GM21723 (cell line): ENCODE results near the gene ZNRF3.
"Not testable (repeated sequence)": the region's sequence is repeated elsewhere in the genome, so short reads cannot be mapped to it uniquely, and the experiment has no call there.

Source experiments
- ATAC-seq: cut with Tn5 transposase; IDR thresholded peaks from one replicate; pipeline ENCODE4 v1.9.1; 2021; ENCODE audit warnings: mild to moderate bottlenecking, moderate library complexity; ENCODE audit not compliant: unreplicated experiment

Gene ZNRF3

GRCh38 chr22:28883917-28884746, 760 bp downstream of the ZNRF3 start:
- peak; percentile 30 for ATAC-seq

- ATAC-seq: no peak
These were observed 1.5 kb downstream of the ZNRF3 start for GRCh38 chr22:28884747-28885350.

GRCh38 chr22:28885939-28886338, 2.6 kb downstream of the ZNRF3 start:
- ATAC-seq: no peak

- ATAC-seq: not testable (repeated sequence)
These were observed 3.3 kb downstream of the ZNRF3 start for GRCh38 chr22:28886679-28887078.

- no peak for ATAC-seq
These were observed 4.5 kb downstream of the ZNRF3 start for GRCh38 chr22:28887725-28888459.

GRCh38 chr22:28889478-28890024, 6.2 kb downstream of the ZNRF3 start:
- no peak for ATAC-seq

- no peak for ATAC-seq
These were observed 7.9 kb downstream of the ZNRF3 start for GRCh38 chr22:28891156-28891733.

- no peak for ATAC-seq
These were observed 8.9 kb downstream of the ZNRF3 start for GRCh38 chr22:28892175-28892731.

GRCh38 chr22:28893810-28894209, 10.4 kb downstream of the ZNRF3 start:
- ATAC-seq: no peak

GRCh38 chr22:28894334-28894733, 11.0 kb downstream of the ZNRF3 start:
- ATAC-seq: no peak

GRCh38 chr22:28894807-28895206, 11.4 kb downstream of the ZNRF3 start:
- ATAC-seq: no peak

GRCh38 chr22:28896611-28897010, 13.2 kb downstream of the ZNRF3 start:
- no peak for ATAC-seq

GRCh38 chr22:28898233-28898629, 14.9 kb downstream of the ZNRF3 start:
- no peak for ATAC-seq

- no peak for ATAC-seq
These were observed 16.0 kb downstream of the ZNRF3 start for GRCh38 chr22:28899199-28899853.

- ATAC-seq: no peak
These were observed 17.1 kb downstream of the ZNRF3 start for GRCh38 chr22:28900379-28900925.

- ATAC-seq: no peak
These were observed 19.1 kb downstream of the ZNRF3 start for GRCh38 chr22:28902490-28902889.

GRCh38 chr22:28903080-28903479, 19.7 kb downstream of the ZNRF3 start:
- no peak for ATAC-seq

- ATAC-seq: no peak
These were observed 20.4 kb downstream of the ZNRF3 start for GRCh38 chr22:28903729-28904128.

GRCh38 chr22:28904211-28904896, 21.0 kb downstream of the ZNRF3 start:
- no peak for ATAC-seq
